Endodermal cell (in vitro differentiated cells): ENCODE measurements around the gene DMRTC1B. TPM values are rescaled to one million over a fixed set of nuclear protein-coding genes. Genes with fewer than 3 reads are reported as not detected.

ENCODE experiments used
- total RNA-seq, 2 donors: library from RNA; stranded (reverse); fragmentation: NEBNext Ultra II Directional in 1 of 2; extraction: Animal tissue kit (Norgen Biotek cat#: 25700) in 1 of 2; gene quantifications; 2 replicates in 1 of 2; 3 replicates in 1 of 2; pipeline ENCODE4 v1.2.1, GENCODE V29; 2021

DMRTC1B gene
- total RNA-seq, 2 donors from 2014 or later, result 2.4 TPM; not detected in 1

Other genes with a start within 250 kb of the DMRTC1B start
- gene HDAC8, start 204.0 kb upstream of the DMRTC1B start, total RNA-seq, result 10 to 100 TPM; 33.3 to 33.9 TPM
- gene PHKA1, start 62.6 kb upstream of the DMRTC1B start, total RNA-seq, result 10 to 100 TPM in 1 of 2 donors, 1 to 10 TPM in 1; 6.7 to 10.2 TPM
- not detected for gene FAM236B, start 5.8 kb downstream of the DMRTC1B start, total RNA-seq
- not detected for gene FAM236D, start 31.3 kb downstream of the DMRTC1B start, total RNA-seq
- gene FAM236C, start 135.7 kb downstream of the DMRTC1B start, total RNA-seq, result not detected
- not detected for gene FAM236A, start 161.3 kb downstream of the DMRTC1B start, total RNA-seq
- not detected for gene DMRTC1, start 166.9 kb downstream of the DMRTC1B start, total RNA-seq
- gene PABPC1L2B, start 226.0 kb downstream of the DMRTC1B start, total RNA-seq, result under 1 TPM in 1 of 2 donors, not detected in 1; 0.15 TPM